HCT116 (cell line): ENCODE results near the gene ZXDC. TPM values are rescaled to one million over a fixed set of nuclear protein-coding genes. Genes with fewer than 3 reads are reported as not detected.

Experiments
- ATAC-seq: fragments of 200-7000 bp; cut with Tn5 transposase; 2 replicates; pipeline ENCODE4 v1.9.1; 2020; ENCODE audit warnings: mild to moderate bottlenecking, moderate library complexity
- BruUV-seq: library from RNA; stranded (reverse); fragments of 400-500 nt; replicated peaks from 2 replicates; lab custom pipeline; 2021; lab: Mats Ljungman, UMichigan
- CTCF ChIA-PET: fragments of 300-600 bp; sonication (Branson Sonifier 250); formaldehyde crosslinking; loops from one replicate; lab custom pipeline; 2021; ENCODE audit warnings: antibody characterized with exemption; lab: Charles Lee
- POLR2A ChIA-PET: fragments of 300-600, 350-600 bp; sonication (Branson Sonifier 250); formaldehyde crosslinking; loops from one replicate; lab custom pipeline; 2021; ENCODE audit warnings: antibody characterized with exemption; lab: Charles Lee
- RAD21 ChIA-PET, 2 experiments: fragments of 300-600 bp; sonication (Branson Sonifier 250); formaldehyde crosslinking; loops; one replicate each; lab custom pipeline; 2023; ENCODE audit warnings: low total read pairs in 2 of 2; ENCODE audit not compliant: uncharacterized antibody in 2 of 2, unreplicated experiment in 2 of 2, low non-redundant PET in 1 of 2; lab: Charles Lee
- DNase-seq: peaks from one replicate; pipeline ENCODE4 v3.0.0-alpha.2; 2010; ENCODE audit warnings: low read depth, low spot score
- H2AFZ ChIP-seq: fragments of 200-600 bp; shearing (Covaris generic), sonication (generic); 2 replicates; pipeline ENCODE4 v1.6.1; 2017; ENCODE audit warnings: low read depth, mixed run types, mixed read lengths, antibody characterized with exemption, low read length; ENCODE audit not compliant: poor library complexity, severe bottlenecking
- H3K27ac ChIP-seq: 2 replicates; pipeline ENCODE4 v1.5.1; 2012; ENCODE audit warnings: low read depth, low read length
- H3K27me3 ChIP-seq: fragments of 200-600 bp; sonication (generic); 2 replicates; pipeline ENCODE4 v1.6.1; 2016; ENCODE audit warnings: mixed run types, low read length, mixed read lengths; ENCODE audit not compliant: insufficient read depth
- H3K36me3 ChIP-seq, 2 experiments: fragments of 200-500 bp in 1 of 2; fragments of 200-600 bp in 1 of 2; sonication (Bioruptor generic) in 1 of 2; sonication (generic) in 1 of 2; 2 replicates each; pipeline versions ENCODE4 v1.5.1 to v1.6.1; 2014 to 2016; ENCODE audit warnings: low read length in 2 of 2, inconsistent platforms in 1 of 2, mixed read lengths in 1 of 2, mixed run types in 1 of 2; ENCODE audit not compliant: insufficient read depth in 2 of 2, control insufficient read depth in 1 of 2
- H3K4me1 ChIP-seq, 2 experiments: fragments of 200-600 bp in 1 of 2; sonication (generic) in 1 of 2; 2 replicates each; pipeline versions ENCODE4 v1.5.1 to v1.6.1; 2012 to 2017; ENCODE audit warnings: low read length in 2 of 2, inconsistent platforms in 1 of 2, mild to moderate bottlenecking in 1 of 2, mixed read lengths in 1 of 2, mixed run types in 1 of 2, moderate library complexity in 1 of 2; ENCODE audit not compliant: insufficient read depth in 2 of 2, control insufficient read depth in 1 of 2
- H3K4me2 ChIP-seq: fragments of 200-600 bp; sonication (generic); 2 replicates; pipeline ENCODE4 v1.6.1; 2017; ENCODE audit warnings: mixed run types, low read length, mixed read lengths
- H3K4me3 ChIP-seq, 2 experiments: fragments of 200-600 bp in 1 of 2; sonication (generic) in 1 of 2; replicated peaks in 1 of 2; 2 replicates each; pipeline ENCODE4 v1.5.1; 2011 to 2016; ENCODE audit warnings: low read length in 2 of 2, control low read depth in 1 of 2, low read depth in 1 of 2, mild to moderate bottlenecking in 1 of 2, mixed read lengths in 1 of 2, mixed run types in 1 of 2
- H3K79me2 ChIP-seq: fragments of 200-600 bp; sonication (generic); 2 replicates; pipeline ENCODE4 v1.6.1; 2017; ENCODE audit warnings: mild to moderate bottlenecking, mixed run types, low read length, moderate library complexity, mixed read lengths; ENCODE audit not compliant: insufficient read depth
- H3K9ac ChIP-seq: fragments of 200-600 bp; sonication (generic); 2 replicates; pipeline ENCODE4 v1.6.1; 2016; ENCODE audit warnings: low read length, mixed read lengths
- H3K9me2 ChIP-seq: fragments of 200-600 bp; sonication (generic), shearing (Covaris generic); 2 replicates; pipeline ENCODE4 v1.6.1; 2017; ENCODE audit warnings: mixed run types, mild to moderate bottlenecking, moderate library complexity; ENCODE audit not compliant: insufficient read depth
- H3K9me3 ChIP-seq, 2 experiments: fragments of 200-500 bp in 1 of 2; fragments of 200-600 bp in 1 of 2; sonication (Bioruptor generic) in 1 of 2; sonication (generic) in 1 of 2; 2 replicates each; pipeline ENCODE4 v1.6.1; 2014 to 2017; ENCODE audit warnings: low read length in 2 of 2, mixed read lengths in 2 of 2, inconsistent platforms in 1 of 2, low read depth in 1 of 2, mild to moderate bottlenecking in 1 of 2, mixed run types in 1 of 2, moderate library complexity in 1 of 2; ENCODE audit not compliant: control insufficient read depth in 1 of 2, insufficient read depth in 1 of 2
- H4K20me1 ChIP-seq: fragments of 200-600 bp; sonication (generic), shearing (Covaris generic); 2 replicates; pipeline ENCODE4 v1.6.1; 2017; ENCODE audit warnings: mixed run types, mild to moderate bottlenecking, moderate library complexity; ENCODE audit not compliant: insufficient read depth
- JUND ChIP-seq: IDR thresholded peaks from 2 replicates; pipeline ENCODE4 v1.6.1; 2012
- SP1 ChIP-seq: IDR thresholded peaks from 2 replicates; pipeline ENCODE4 v1.6.1; 2012; ENCODE audit warnings: low read depth
- SRF ChIP-seq: IDR thresholded peaks from 2 replicates; pipeline ENCODE4 v1.6.1; 2012; ENCODE audit warnings: low read depth
- ZNF274 ChIP-seq: fragments of 200-500 bp; sonication (Bioruptor generic); IDR thresholded peaks from 2 replicates; pipeline ENCODE4 v1.6.1; 2014; ENCODE audit warnings: mild to moderate bottlenecking, low read depth, low read length, inconsistent platforms
- intact Hi-C: fragments of 100-400 bp; cut with micrococcal nuclease; formaldehyde crosslinking; loops from 2 replicates; pipeline ENCODE4 v1.10.0; 2022
- total RNA-seq: library from RNA; stranded (reverse); gene quantifications from one replicate; pipeline ENCODE4 v1.2.1, GENCODE V29; 2021; ENCODE audit not compliant: unreplicated experiment
- TF ChIP-seq, protein P1 (sequence below): IDR thresholded peaks from 2 replicates; pipeline ENCODE4 v1.6.1; 2012

Gene ZXDC
- total RNA-seq, 1 experiment from 2014 or later, result 29.9 TPM

DNA sequence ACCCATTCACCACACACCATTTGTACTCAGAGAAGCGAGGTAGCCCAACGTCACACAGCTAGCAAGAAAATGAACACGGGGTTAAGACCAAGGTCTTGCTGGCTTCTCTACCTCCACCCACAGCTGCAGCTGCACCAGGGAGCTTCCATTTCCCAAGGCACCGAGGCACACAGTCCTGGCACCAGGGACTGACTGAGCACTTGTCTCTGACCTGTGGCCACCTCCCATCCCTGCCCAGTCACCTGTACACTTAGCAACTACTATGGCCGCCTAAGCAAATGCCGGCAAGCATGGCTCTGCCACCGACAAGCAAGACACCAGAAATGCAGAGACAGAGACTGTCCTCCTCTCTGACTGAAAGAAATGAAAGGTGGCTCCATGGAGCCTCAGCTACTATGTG, 15.3 kb downstream of the ZXDC start:
- DNase-seq, result no peak
- ChIA-PET POLR2A (no interaction called here), CTCF (no interaction called here), RAD21 (no interaction called here)
- Histone ChIP-seq H3K9me3 (no peaks in the 10 kb centered on the region), H3K9me2 (no peaks in the 10 kb centered on the region), H4K20me1 (no peaks in the 10 kb centered on the region), H3K4me1 (no peaks in the 10 kb centered on the region), H3K9ac (no peak overlapping the region), H3K27ac (no peak overlapping the region), H3K27me3 (no peaks in the 10 kb centered on the region), H2AFZ (no peak overlapping the region), H3K4me3 (no peak overlapping the region), H3K79me2 (peaks cover 38% of the 10 kb centered on the region), H3K4me2 (no peak overlapping the region), H3K36me3 (peaks cover 55 to 65% of the 10 kb centered on the region in 2 experiments; a peak in 3 of 4 replicates)
- ATAC-seq, result no peak
- BruUV-seq, result no TSS peak
- intact Hi-C loops, result no loop called here
- TF ChIP-seq SRF, result no peak

DNA sequence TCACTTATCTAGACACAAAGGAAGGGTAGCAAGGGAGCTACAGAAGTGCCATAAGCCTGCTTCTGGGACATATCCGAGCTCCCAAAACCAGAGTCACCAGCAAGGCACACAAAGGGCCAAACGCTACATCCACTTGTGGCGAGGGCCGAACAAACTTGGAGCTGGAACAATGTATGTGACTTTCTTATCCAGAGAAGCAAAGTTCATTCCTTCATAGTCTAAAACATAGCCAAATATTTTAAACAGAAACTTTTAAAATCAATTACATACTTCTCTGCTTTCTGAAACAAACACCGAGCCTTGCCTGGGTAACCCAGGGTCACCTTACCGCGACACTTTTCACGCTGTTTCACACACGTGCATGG, 15.9 kb downstream of the ZXDC start:
- no peak for ATAC-seq
- Histone ChIP-seq H3K27me3 (no peaks in the 10 kb centered on the region), H3K79me2 (peaks cover 44% of the 10 kb centered on the region), H3K4me1 (no peaks in the 10 kb centered on the region), H3K9ac (no peak overlapping the region), H2AFZ (no peak overlapping the region), H3K9me3 (no peaks in the 10 kb centered on the region), H3K4me3 (no peak overlapping the region), H3K27ac (no peak overlapping the region), H3K36me3 (peaks cover 49 to 66% of the 10 kb centered on the region in 2 experiments; a peak in 3 of 4 replicates), H4K20me1 (no peaks in the 10 kb centered on the region), H3K9me2 (no peaks in the 10 kb centered on the region), H3K4me2 (no peak overlapping the region)
- DNase-seq, result no peak
- ChIA-PET CTCF (no interaction called here), POLR2A (no interaction called here), RAD21 (no interaction called here)
- intact Hi-C loops, result no loop called here
- TF ChIP-seq ZNF274 (no peak), JUND (no peak), SP1 (no peak)
- TF ChIP-seq, protein P1, sequence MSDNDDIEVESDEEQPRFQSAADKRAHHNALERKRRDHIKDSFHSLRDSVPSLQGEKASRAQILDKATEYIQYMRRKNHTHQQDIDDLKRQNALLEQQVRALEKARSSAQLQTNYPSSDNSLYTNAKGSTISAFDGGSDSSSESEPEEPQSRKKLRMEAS, result no peak
- BruUV-seq, result no TSS peak
